Activated CD4-positive, alpha-beta T cell treated with anti-CD3 and anti-CD28 coated beads, Interleukin-2, amount 10 ng/mL, durations not matched to agents 7 days and 5 days (primary cell): Measurements from ENCODE around the gene ACSS1. TPM values are rescaled to one million over a fixed set of nuclear protein-coding genes. Genes with fewer than 3 reads are reported as not detected.

Experiments used
- CTCF ChIA-PET: fragments of 350-600 bp; sonication (Branson Sonifier 250); formaldehyde crosslinking; loops from one replicate; lab custom pipeline; 2021; ENCODE audit warnings: antibody characterized with exemption; lab: Charles Lee
- POLR2A ChIA-PET: fragments of 350-600 bp; sonication (Branson Sonifier 250); formaldehyde crosslinking; loops from one replicate; lab custom pipeline; 2021; ENCODE audit warnings: antibody characterized with exemption; lab: Charles Lee
- DNase-seq: peaks from one replicate; pipeline ENCODE4 v3.0.0-alpha.2; 2020
- H3K27ac Mint-ChIP-seq: one replicate; pipeline ENCODE4 v1.8.0; 2021; ENCODE audit warnings: mild to moderate bottlenecking, moderate library complexity, mixed read lengths
- H3K27me3 Mint-ChIP-seq: one replicate; pipeline ENCODE4 v1.8.0; 2021; ENCODE audit warnings: mixed read lengths
- H3K36me3 Mint-ChIP-seq: one replicate; pipeline ENCODE4 v1.8.0; 2021; ENCODE audit warnings: low read depth, mixed read lengths
- H3K4me1 Mint-ChIP-seq: one replicate; pipeline ENCODE4 v1.8.0; 2021; ENCODE audit warnings: mixed read lengths
- H3K4me3 Mint-ChIP-seq: one replicate; pipeline ENCODE4 v1.8.0; 2021; ENCODE audit warnings: mild to moderate bottlenecking, moderate library complexity, mixed read lengths
- H3K9me3 Mint-ChIP-seq: one replicate; pipeline ENCODE4 v1.8.0; 2021; ENCODE audit warnings: mixed read lengths
- total RNA-seq, 2 experiments: library from RNA; stranded (reverse); gene quantifications; one replicate each; pipeline ENCODE4 v1.2.3, GENCODE V29; 2021

The ACSS1 gene
- total RNA-seq, 2 experiments from 2014 or later, result 41.1 to 54.1 TPM

- no peak overlapping the region for H3K27ac Mint-ChIP-seq
- peaks cover 57% of the 10 kb centered on the region for H3K4me1 Mint-ChIP-seq
- ChIA-PET CTCF (interaction anchor here (0.5 to 1.3 kb wide), 4 partner anchors 9 to 1072 kb away, joined by 3 to 5 read pairs (median 4); no protein-coding TSS in a partner anchor), POLR2A (no interaction called here)
- peaks cover 15% of the 10 kb centered on the region for H3K36me3 Mint-ChIP-seq
- no peaks in the 10 kb centered on the region for H3K27me3 Mint-ChIP-seq
- H3K9me3 Mint-ChIP-seq, result no peaks in the 10 kb centered on the region
- DNase-seq, result no peak
- H3K4me3 Mint-ChIP-seq, result no peak overlapping the region
These were observed 3.7 kb downstream of the ACSS1 start for GRCh38 chr20:25054096-25054820.

GRCh38 chr20:25053255-25054031 is 4.5 kb downstream of the ACSS1 start:
- ChIA-PET CTCF (interaction anchor here (0.5 to 1.3 kb wide), 3 partner anchors 25 to 1073 kb away, joined by 3 to 5 read pairs (median 4); no protein-coding TSS in a partner anchor), POLR2A (no interaction called here)
- Mint-ChIP-seq H3K4me3 (no peak overlapping the region), H3K9me3 (no peaks in the 10 kb centered on the region), H3K36me3 (peaks cover 17% of the 10 kb centered on the region), H3K27ac (no peak overlapping the region), H3K27me3 (no peaks in the 10 kb centered on the region), H3K4me1 (peaks cover 55% of the 10 kb centered on the region)
- DNase-seq, result no peak

GRCh38 chr20:25052255-25053194 is 5.4 kb downstream of the ACSS1 start:
- no peak for DNase-seq
- Mint-ChIP-seq H3K27ac (no peak overlapping the region), H3K4me1 (peaks cover 56% of the 10 kb centered on the region), H3K36me3 (peaks cover 22% of the 10 kb centered on the region), H3K9me3 (no peaks in the 10 kb centered on the region), H3K27me3 (no peaks in the 10 kb centered on the region), H3K4me3 (no peak overlapping the region)
- POLR2A ChIA-PET, result no interaction called here
- CTCF ChIA-PET, result no interaction called here

GRCh38 chr20:25051386-25052155 is 6.4 kb downstream of the ACSS1 start:
- CTCF ChIA-PET, result no interaction called here
- H3K36me3 Mint-ChIP-seq, result peaks cover 24% of the 10 kb centered on the region

GRCh38 chr20:25050501-25051350 is 7.2 kb downstream of the ACSS1 start:
- Mint-ChIP-seq H3K27me3 (no peaks in the 10 kb centered on the region), H3K4me1 (peaks cover 49% of the 10 kb centered on the region), H3K4me3 (no peak overlapping the region), H3K9me3 (no peaks in the 10 kb centered on the region), H3K27ac (no peak overlapping the region), H3K36me3 (peaks cover 22% of the 10 kb centered on the region)
- ChIA-PET POLR2A (no interaction called here), CTCF (no interaction called here)
- no peak for DNase-seq

More at GRCh38 chr20:25051386-25052155, 6.4 kb downstream of the ACSS1 start:
- Mint-ChIP-seq H3K4me1 (peaks cover 56% of the 10 kb centered on the region), H3K27me3 (no peaks in the 10 kb centered on the region), H3K4me3 (no peak overlapping the region), H3K27ac (no peak overlapping the region), H3K9me3 (no peaks in the 10 kb centered on the region)
- DNase-seq, result no peak
- POLR2A ChIA-PET, result no interaction called here

GRCh38 chr20:25050082-25050481 is 7.9 kb downstream of the ACSS1 start:
- CTCF ChIA-PET, result no interaction called here
- H3K4me3 Mint-ChIP-seq, result no peak overlapping the region
- H3K9me3 Mint-ChIP-seq, result no peaks in the 10 kb centered on the region
- POLR2A ChIA-PET, result no interaction called here
- H3K27ac Mint-ChIP-seq, result no peak overlapping the region
- peaks cover 42% of the 10 kb centered on the region for H3K4me1 Mint-ChIP-seq
- H3K27me3 Mint-ChIP-seq, result no peaks in the 10 kb centered on the region
- peaks cover 16% of the 10 kb centered on the region for H3K36me3 Mint-ChIP-seq
- no peak for DNase-seq

- CTCF ChIA-PET, result interaction anchor here (0.9 to 1.2 kb wide), 2 partner anchors 8 to 55 kb away, joined by 3 read pairs; partner anchors contain the start of gene ACSS1
- no peaks in the 10 kb centered on the region for H3K9me3 Mint-ChIP-seq
- POLR2A ChIA-PET, result no interaction called here
- H3K27me3 Mint-ChIP-seq, result no peaks in the 10 kb centered on the region
- H3K36me3 Mint-ChIP-seq, result peaks cover 11% of the 10 kb centered on the region
- DNase-seq, result no peak
- H3K4me3 Mint-ChIP-seq, result no peak overlapping the region
- peaks cover 36% of the 10 kb centered on the region for H3K4me1 Mint-ChIP-seq
- H3K27ac Mint-ChIP-seq, result peak overlapping the region; percentile 71
These were observed 8.5 kb downstream of the ACSS1 start for GRCh38 chr20:25049261-25050060.

GRCh38 chr20:25048519-25048952 is 9.4 kb downstream of the ACSS1 start:
- ChIA-PET POLR2A (no interaction called here), CTCF (interaction anchor here (0.9 to 1.2 kb wide), 2 partner anchors 9 to 55 kb away, joined by 3 read pairs; partner anchors contain the start of gene ACSS1)
- Mint-ChIP-seq H3K4me1 (peaks cover 31% of the 10 kb centered on the region), H3K9me3 (no peaks in the 10 kb centered on the region), H3K4me3 (no peak overlapping the region), H3K36me3 (peaks cover 11% of the 10 kb centered on the region), H3K27me3 (no peaks in the 10 kb centered on the region), H3K27ac (no peak overlapping the region)
- no peak for DNase-seq

GRCh38 chr20:25047766-25048165 is 10.2 kb downstream of the ACSS1 start:
- Mint-ChIP-seq H3K9me3 (no peaks in the 10 kb centered on the region), H3K4me1 (peaks cover 33% of the 10 kb centered on the region), H3K4me3 (no peak overlapping the region), H3K36me3 (peaks cover 13% of the 10 kb centered on the region), H3K27me3 (no peaks in the 10 kb centered on the region), H3K27ac (no peak overlapping the region)
- CTCF ChIA-PET, result no interaction called here
- DNase-seq, result no peak
- POLR2A ChIA-PET, result no interaction called here

- H3K27me3 Mint-ChIP-seq, result no peaks in the 10 kb centered on the region
- H3K9me3 Mint-ChIP-seq, result no peaks in the 10 kb centered on the region
- peaks cover 37% of the 10 kb centered on the region for H3K4me1 Mint-ChIP-seq
- CTCF ChIA-PET, result interaction anchor here (0.6 to 1.4 kb wide), 2 partner anchors 10 to 64 kb away, joined by 3 read pairs; no protein-coding TSS in a partner anchor
- peaks cover 15% of the 10 kb centered on the region for H3K36me3 Mint-ChIP-seq
- H3K4me3 Mint-ChIP-seq, result no peak overlapping the region
- no peak overlapping the region for H3K27ac Mint-ChIP-seq
- no peak for DNase-seq
- POLR2A ChIA-PET, result no interaction called here
These were observed 10.9 kb downstream of the ACSS1 start for GRCh38 chr20:25046736-25047666.
